ENCODE data around the gene IL12RB2.

IL12RB2 gene

GRCh38 chr1:67339623-67340343 lies 32.1 kb downstream of the IL12RB2 start:
- DNase-seq (ENCODE audit: insufficient read length, low spot score) (no peak), FAIRE-seq (peak; percentile 87)

GRCh38 chr1:67342076-67342890 lies 34.6 kb downstream of the IL12RB2 start:
- DNase-seq (ENCODE audit: insufficient read length, low spot score) (no peak), FAIRE-seq (peak; percentile 89)
- TF ChIP-seq POU2F2 (IDR thresholded peaks at IDR 0.05; ENCODE audit: low read depth, low read length) (0 out of 2 replicates have a peak, but pooled peaks have one; percentile 29), POLR2AphosphoS5 (IDR thresholded peaks at IDR 0.05; ENCODE audit: low read depth, low read length) (no peak), TAF1 (IDR thresholded peaks at IDR 0.05; ENCODE audit: low read depth, low read length) (no peak), SPI1 (IDR thresholded peaks at IDR 0.05; ENCODE audit: low read depth, low read length) (peak; percentile 61), PAX5 (IDR thresholded peaks at IDR 0.05; ENCODE audit: insufficient read depth, low read length, severe bottlenecking) (no peak), POLR2A (IDR thresholded peaks at IDR 0.05; ENCODE audit: low read depth, low read length) (no peak)

More at GRCh38 chr1:67339623-67340343, 32.1 kb downstream of the IL12RB2 start:
- TF ChIP-seq POLR2A (IDR thresholded peaks at IDR 0.05; ENCODE audit: low read depth, low read length): no peak
- TF ChIP-seq POU2F2 (IDR thresholded peaks at IDR 0.05; ENCODE audit: low read depth, low read length): no peak
- TF ChIP-seq TAF1 (IDR thresholded peaks at IDR 0.05; ENCODE audit: low read depth, low read length): no peak
- TF ChIP-seq POLR2AphosphoS5 (IDR thresholded peaks at IDR 0.05; ENCODE audit: low read depth, low read length): no peak
- TF ChIP-seq SPI1 (IDR thresholded peaks at IDR 0.05; ENCODE audit: low read depth, low read length): peak; percentile 77

- no peak for FAIRE-seq
- TF ChIP-seq TAF1 (IDR thresholded peaks at IDR 0.05; ENCODE audit: low read depth, low read length) (no peak), SPI1 (IDR thresholded peaks at IDR 0.05; ENCODE audit: low read depth, low read length) (no peak), POLR2AphosphoS5 (IDR thresholded peaks at IDR 0.05; ENCODE audit: low read depth, low read length) (no peak), POLR2A (IDR thresholded peaks at IDR 0.05; ENCODE audit: low read depth, low read length) (no peak), PAX5 (IDR thresholded peaks at IDR 0.05; ENCODE audit: insufficient read depth, low read length, severe bottlenecking) (no peak), POU2F2 (IDR thresholded peaks at IDR 0.05; ENCODE audit: low read depth, low read length) (no peak)
- DNase-seq (ENCODE audit: insufficient read length, low spot score): no peak
These were observed 37.9 kb downstream of the IL12RB2 start for GRCh38 chr1:67345556-67345955.

GRCh38 chr1:67346982-67347381 lies 39.3 kb downstream of the IL12RB2 start:
- DNase-seq (ENCODE audit: insufficient read length, low spot score) (no peak), FAIRE-seq (no peak)
- no peak for TF ChIP-seq SPI1 (IDR thresholded peaks at IDR 0.05; ENCODE audit: low read depth, low read length)
- no peak for TF ChIP-seq POLR2A (IDR thresholded peaks at IDR 0.05; ENCODE audit: low read depth, low read length)
- no peak for TF ChIP-seq TAF1 (IDR thresholded peaks at IDR 0.05; ENCODE audit: low read depth, low read length)
- TF ChIP-seq PAX5 (IDR thresholded peaks at IDR 0.05; ENCODE audit: insufficient read depth, low read length, severe bottlenecking): no peak
- TF ChIP-seq POLR2AphosphoS5 (IDR thresholded peaks at IDR 0.05; ENCODE audit: low read depth, low read length): no peak
- no peak for TF ChIP-seq POU2F2 (IDR thresholded peaks at IDR 0.05; ENCODE audit: low read depth, low read length)

GRCh38 chr1:67347688-67348472 lies 40.2 kb downstream of the IL12RB2 start:
- TF ChIP-seq PAX5 (IDR thresholded peaks at IDR 0.05; ENCODE audit: insufficient read depth, low read length, severe bottlenecking): no peak
- TF ChIP-seq POLR2AphosphoS5 (IDR thresholded peaks at IDR 0.05; ENCODE audit: low read depth, low read length): no peak
- FAIRE-seq (peak; percentile 63), DNase-seq (ENCODE audit: insufficient read length, low spot score) (no peak)

GRCh38 chr1:67348586-67349252 lies 41.0 kb downstream of the IL12RB2 start:
- no peak for TF ChIP-seq PAX5 (IDR thresholded peaks at IDR 0.05; ENCODE audit: insufficient read depth, low read length, severe bottlenecking)
- no peak for TF ChIP-seq POLR2A (IDR thresholded peaks at IDR 0.05; ENCODE audit: low read depth, low read length)
- no peak for TF ChIP-seq POLR2AphosphoS5 (IDR thresholded peaks at IDR 0.05; ENCODE audit: low read depth, low read length)
- no peak for TF ChIP-seq TAF1 (IDR thresholded peaks at IDR 0.05; ENCODE audit: low read depth, low read length)
- TF ChIP-seq POU2F2 (IDR thresholded peaks at IDR 0.05; ENCODE audit: low read depth, low read length): no peak
- FAIRE-seq: peak; percentile 63
- no peak for DNase-seq (ENCODE audit: insufficient read length, low spot score)

- TF ChIP-seq POU2F2 (IDR thresholded peaks at IDR 0.05; ENCODE audit: low read depth, low read length): no peak
- no peak for TF ChIP-seq TAF1 (IDR thresholded peaks at IDR 0.05; ENCODE audit: low read depth, low read length)
- TF ChIP-seq POLR2AphosphoS5 (IDR thresholded peaks at IDR 0.05; ENCODE audit: low read depth, low read length): no peak
- TF ChIP-seq POLR2A (IDR thresholded peaks at IDR 0.05; ENCODE audit: low read depth, low read length): no peak
- TF ChIP-seq SPI1 (IDR thresholded peaks at IDR 0.05; ENCODE audit: low read depth, low read length): no peak
- TF ChIP-seq PAX5 (IDR thresholded peaks at IDR 0.05; ENCODE audit: insufficient read depth, low read length, severe bottlenecking): no peak
- DNase-seq (ENCODE audit: insufficient read length, low spot score): no peak
- FAIRE-seq: no peak
These were observed 43.1 kb downstream of the IL12RB2 start for GRCh38 chr1:67350783-67351182.

- no peak for FAIRE-seq
- TF ChIP-seq POU2F2 (IDR thresholded peaks at IDR 0.05; ENCODE audit: low read depth, low read length) (no peak), TAF1 (IDR thresholded peaks at IDR 0.05; ENCODE audit: low read depth, low read length) (no peak), PAX5 (IDR thresholded peaks at IDR 0.05; ENCODE audit: insufficient read depth, low read length, severe bottlenecking) (no peak), POLR2A (IDR thresholded peaks at IDR 0.05; ENCODE audit: low read depth, low read length) (no peak), SPI1 (IDR thresholded peaks at IDR 0.05; ENCODE audit: low read depth, low read length) (no peak), POLR2AphosphoS5 (IDR thresholded peaks at IDR 0.05; ENCODE audit: low read depth, low read length) (no peak)
- no peak for DNase-seq (ENCODE audit: insufficient read length, low spot score)
These were observed 44.5 kb downstream of the IL12RB2 start for GRCh38 chr1:67352211-67352610.

Measured in GM12891 (cell line).